Measurements from ENCODE around the gene SLC30A4.

SLC30A4 gene

GRCh38 chr15:45449395-45449794 lies 73.2 kb downstream of the SLC30A4 start:
- DNase-seq = no peak

- DNase-seq = no peak
Measured at GRCh38 chr15:45448066-45448915, 74.3 kb downstream of the SLC30A4 start.

GRCh38 chr15:45443645-45444044 lies 78.9 kb downstream of the SLC30A4 start:
- DNase-seq = no peak

GRCh38 chr15:45442507-45443135 lies 79.9 kb downstream of the SLC30A4 start:
- no peak for DNase-seq

GRCh38 chr15:45441686-45442085 lies 80.9 kb downstream of the SLC30A4 start:
- no peak for DNase-seq

- DNase-seq = no peak
Measured at GRCh38 chr15:45441036-45441435, 81.5 kb downstream of the SLC30A4 start.

GRCh38 chr15:45439521-45440260 lies 82.9 kb downstream of the SLC30A4 start:
- no peak for DNase-seq

GRCh38 chr15:45435124-45435903 lies 87.2 kb downstream of the SLC30A4 start:
- no peak for DNase-seq

GRCh38 chr15:45434078-45434567 lies 88.4 kb downstream of the SLC30A4 start:
- DNase-seq = no peak

- no peak for DNase-seq
Measured at GRCh38 chr15:45431511-45431910, 91.0 kb downstream of the SLC30A4 start.

- no peak for DNase-seq
Measured at GRCh38 chr15:45429941-45430792, 92.4 kb downstream of the SLC30A4 start.

Data from NCI-H187 treated with DMSO at 0.1 percent for 48 hours (cell line).